Effector memory CD8-positive, alpha-beta T cell (primary cell): ENCODE data around the gene FBN1.

Experiments used
- ATAC-seq: fragments of 150-1000 bp; cut with Tn5 transposase; replicated peaks from 2 replicates; pipeline ENCODE4 v1.10.0; 2021; ENCODE audit warnings: mild to moderate bottlenecking, moderate library complexity
- DNase-seq, 3 experiments: peaks; one replicate each; pipeline ENCODE4 v3.0.0; 2021
- H3K27ac Mint-ChIP-seq, 2 donors: one replicate each; pipeline ENCODE4 v1.8.0; 2022; ENCODE audit warnings: mild to moderate bottlenecking in 2 of 2, mixed read lengths in 2 of 2, moderate library complexity in 2 of 2
- H3K27me3 Mint-ChIP-seq, 2 donors: one replicate each; pipeline ENCODE4 v1.8.0; 2022; ENCODE audit warnings: mixed read lengths in 2 of 2
- H3K36me3 Mint-ChIP-seq: one replicate; pipeline ENCODE4 v1.8.0; 2022; ENCODE audit warnings: mild to moderate bottlenecking, moderate library complexity, mixed read lengths; ENCODE audit not compliant: insufficient read depth
- H3K4me1 Mint-ChIP-seq, 2 donors: one replicate each; pipeline ENCODE4 v1.8.0; 2022; ENCODE audit warnings: low read depth in 2 of 2, mixed read lengths in 2 of 2
- H3K4me3 Mint-ChIP-seq, 2 donors: one replicate each; pipeline ENCODE4 v1.8.0; 2022; ENCODE audit warnings: mild to moderate bottlenecking in 2 of 2, mixed read lengths in 2 of 2, moderate library complexity in 2 of 2
- H3K9me3 Mint-ChIP-seq, 2 donors: one replicate each; pipeline ENCODE4 v1.8.0; 2022; ENCODE audit warnings: mixed read lengths in 2 of 2

Gene FBN1

DNA sequence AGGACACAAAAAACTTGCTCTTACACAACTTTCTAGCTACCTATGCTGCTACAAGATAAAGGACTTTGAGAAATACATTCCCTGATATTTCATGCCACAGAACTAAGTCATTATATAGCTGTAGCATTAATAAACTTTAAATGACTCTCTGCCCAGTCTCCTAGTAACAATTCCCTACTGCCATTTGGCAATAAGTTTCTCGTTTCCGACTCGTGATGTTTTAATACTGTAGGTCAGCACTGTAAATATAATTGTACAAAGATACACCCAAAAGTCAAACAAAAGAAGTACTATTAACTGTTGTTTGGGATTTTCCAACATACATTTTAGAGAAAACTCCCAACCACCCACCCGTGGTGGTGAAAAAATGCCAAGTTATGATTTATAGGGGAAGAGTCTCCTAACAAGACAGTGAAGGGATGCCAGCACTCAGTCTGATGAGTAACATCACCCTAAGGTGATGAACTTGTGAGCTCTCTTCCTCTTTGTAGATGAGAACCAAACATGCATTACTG is 182.1 kb downstream of the FBN1 start:
- no peaks in the 10 kb centered on the region for H3K9me3 Mint-ChIP-seq
- no peaks in the 10 kb centered on the region for H3K4me1 Mint-ChIP-seq
- ATAC-seq, result no peak
- no peak for DNase-seq
- no peaks in the 10 kb centered on the region for H3K27me3 Mint-ChIP-seq
- H3K36me3 Mint-ChIP-seq, result no peaks in the 10 kb centered on the region
- no peak overlapping the region for H3K4me3 Mint-ChIP-seq
- H3K27ac Mint-ChIP-seq, result no peak overlapping the region

- Mint-ChIP-seq H3K9me3 (no peaks in the 10 kb centered on the region), H3K36me3 (no peaks in the 10 kb centered on the region), H3K4me1 (no peaks in the 10 kb centered on the region), H3K27me3 (no peaks in the 10 kb centered on the region), H3K4me3 (no peak overlapping the region), H3K27ac (no peak overlapping the region)
- no peak for DNase-seq
- ATAC-seq, result no peak
These were observed 182.8 kb downstream of the FBN1 start for GRCh38 chr15:48462688-48463087.

DNA sequence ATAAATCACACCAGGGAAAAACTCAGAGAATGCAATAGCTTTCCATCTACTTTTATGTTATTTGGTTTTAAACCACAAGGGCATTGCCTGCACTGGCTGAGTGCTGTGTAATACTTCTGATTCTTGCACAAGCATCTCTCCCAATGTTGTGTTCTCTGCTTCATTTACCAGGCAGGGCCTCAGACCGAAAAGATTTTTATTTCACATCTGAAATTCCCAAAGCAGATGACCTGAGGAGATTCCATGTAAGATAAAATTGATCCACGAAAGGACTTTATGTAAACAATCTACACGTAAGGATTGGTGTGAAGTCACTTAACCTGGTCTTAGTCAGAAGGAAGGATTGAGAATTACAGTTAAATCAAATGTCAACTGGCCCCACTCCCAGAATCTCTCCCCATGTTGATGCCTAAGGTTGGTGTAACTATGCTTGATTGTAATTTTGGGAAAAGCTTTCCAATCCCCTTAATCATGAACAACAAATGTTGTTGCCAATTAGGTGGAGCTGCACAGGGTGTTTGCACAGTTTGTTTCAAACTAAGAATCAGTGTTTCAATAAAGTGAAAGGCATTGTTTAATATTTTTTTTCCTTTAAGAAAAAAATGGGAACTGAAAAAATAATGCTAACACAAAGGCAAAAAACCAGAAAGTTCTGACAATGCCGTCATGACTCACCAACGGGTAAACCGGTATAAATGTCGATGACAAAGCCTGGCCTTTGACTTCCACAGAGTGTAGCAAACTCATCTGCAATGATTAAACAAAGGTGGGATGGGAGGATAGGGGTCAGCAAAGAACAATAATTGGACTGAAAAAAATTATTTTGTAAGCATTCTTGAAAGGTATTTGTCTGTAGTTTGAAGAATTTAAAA is 185.7 kb downstream of the FBN1 start:
- H3K27me3 Mint-ChIP-seq, result no peaks in the 10 kb centered on the region
- DNase-seq (no peak), ATAC-seq (no peak)
- no peaks in the 10 kb centered on the region for H3K9me3 Mint-ChIP-seq
- H3K4me3 Mint-ChIP-seq, result no peak overlapping the region
- H3K4me1 Mint-ChIP-seq, result no peaks in the 10 kb centered on the region
- no peaks in the 10 kb centered on the region for H3K36me3 Mint-ChIP-seq
- H3K27ac Mint-ChIP-seq, result no peak overlapping the region

GRCh38 chr15:48458876-48459275 is 186.6 kb downstream of the FBN1 start:
- ATAC-seq (no peak), DNase-seq (no peak)
- no peak overlapping the region for H3K27ac Mint-ChIP-seq

GRCh38 chr15:48456134-48456533 is 189.4 kb downstream of the FBN1 start:
- H3K4me3 Mint-ChIP-seq, result no peak overlapping the region
- H3K27me3 Mint-ChIP-seq, result no peaks in the 10 kb centered on the region
- ATAC-seq (no peak), DNase-seq (no peak)
- H3K36me3 Mint-ChIP-seq, result peaks cover 4% of the 10 kb centered on the region
- H3K4me1 Mint-ChIP-seq, result no peaks in the 10 kb centered on the region
- no peak overlapping the region for H3K27ac Mint-ChIP-seq
- no peaks in the 10 kb centered on the region for H3K9me3 Mint-ChIP-seq

More at GRCh38 chr15:48458876-48459275, 186.6 kb downstream of the FBN1 start:
- H3K27me3 Mint-ChIP-seq, result no peaks in the 10 kb centered on the region
- H3K4me3 Mint-ChIP-seq, result no peak overlapping the region
- no peaks in the 10 kb centered on the region for H3K4me1 Mint-ChIP-seq
- H3K9me3 Mint-ChIP-seq, result no peaks in the 10 kb centered on the region
- H3K36me3 Mint-ChIP-seq, result no peaks in the 10 kb centered on the region

- Mint-ChIP-seq H3K27ac (no peak overlapping the region), H3K27me3 (peaks cover 8 to 20% of the 10 kb centered on the region in 2 donors), H3K4me1 (no peaks in the 10 kb centered on the region), H3K9me3 (no peaks in the 10 kb centered on the region), H3K36me3 (peaks cover 4% of the 10 kb centered on the region), H3K4me3 (no peak overlapping the region)
- DNase-seq (no peak), ATAC-seq (no peak)
These were observed 193.8 kb downstream of the FBN1 start for GRCh38 chr15:48451736-48452135.

- no peaks in the 10 kb centered on the region for H3K9me3 Mint-ChIP-seq
- DNase-seq (no peak), ATAC-seq (no peak)
- no peak overlapping the region for H3K4me3 Mint-ChIP-seq
- no peaks in the 10 kb centered on the region for H3K4me1 Mint-ChIP-seq
- peaks cover 8 to 20% of the 10 kb centered on the region in 2 donors for H3K27me3 Mint-ChIP-seq
- H3K36me3 Mint-ChIP-seq, result peaks cover 4% of the 10 kb centered on the region
- H3K27ac Mint-ChIP-seq, result no peak overlapping the region
These were observed 194.3 kb downstream of the FBN1 start for GRCh38 chr15:48451241-48451640.

DNA sequence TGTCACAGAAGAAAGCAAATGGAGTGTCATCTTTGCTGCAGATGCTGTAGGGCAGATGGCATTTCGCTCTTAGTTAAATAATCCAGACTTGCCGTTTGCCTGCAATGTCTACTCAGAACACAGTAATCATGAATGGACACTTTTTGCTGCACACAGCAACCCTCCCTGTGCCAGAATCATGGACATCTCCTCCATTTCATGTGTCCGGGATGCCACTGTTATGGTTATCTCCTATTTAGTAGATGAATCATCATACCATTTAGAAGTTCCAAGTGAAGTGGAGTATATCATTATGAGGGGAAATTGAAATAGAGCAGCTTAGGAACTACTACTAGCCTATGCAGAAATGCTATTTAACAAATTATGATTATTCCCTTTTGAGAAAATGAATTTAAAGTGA is 195.8 kb downstream of the FBN1 start:
- Mint-ChIP-seq H3K27ac (no peak overlapping the region), H3K36me3 (peaks cover 4% of the 10 kb centered on the region), H3K4me3 (no peak overlapping the region), H3K9me3 (no peaks in the 10 kb centered on the region), H3K4me1 (no peaks in the 10 kb centered on the region), H3K27me3 (peaks cover 8 to 20% of the 10 kb centered on the region in 2 donors)
- ATAC-seq (no peak), DNase-seq (no peak)

- no peak overlapping the region for H3K27ac Mint-ChIP-seq
- H3K4me1 Mint-ChIP-seq, result no peaks in the 10 kb centered on the region
- H3K9me3 Mint-ChIP-seq, result no peaks in the 10 kb centered on the region
- DNase-seq (no peak), ATAC-seq (no peak)
- peaks cover 8 to 20% of the 10 kb centered on the region in 2 donors for H3K27me3 Mint-ChIP-seq
- no peaks in the 10 kb centered on the region for H3K36me3 Mint-ChIP-seq
- no peak overlapping the region for H3K4me3 Mint-ChIP-seq
These were observed 197.9 kb downstream of the FBN1 start for GRCh38 chr15:48447657-48448056.

GRCh38 chr15:48447058-48447457 is 198.5 kb downstream of the FBN1 start:
- Mint-ChIP-seq H3K4me3 (no peak overlapping the region), H3K4me1 (no peaks in the 10 kb centered on the region), H3K9me3 (no peaks in the 10 kb centered on the region), H3K36me3 (no peaks in the 10 kb centered on the region), H3K27me3 (peaks cover 8 to 20% of the 10 kb centered on the region in 2 donors), H3K27ac (no peak overlapping the region)
- ATAC-seq (no peak), DNase-seq (no peak)

DNA sequence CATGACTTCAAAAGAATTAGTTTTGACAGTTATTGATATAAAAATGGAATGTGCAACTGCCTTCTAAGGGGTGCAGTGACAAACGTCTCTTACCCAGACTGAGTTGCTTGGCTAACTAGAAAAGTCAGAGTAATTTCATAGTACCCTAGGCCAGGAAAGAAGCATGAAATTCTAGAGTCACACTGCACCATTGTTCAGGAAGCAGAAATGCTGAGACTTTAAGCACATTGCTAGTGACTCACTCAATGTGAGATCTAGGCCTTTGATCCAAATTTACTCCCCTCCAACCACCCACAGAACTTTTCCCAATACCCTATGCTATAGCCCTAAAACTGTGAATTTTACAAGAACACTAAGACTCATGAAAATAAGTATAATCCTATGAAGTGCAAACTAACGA is 203.5 kb downstream of the FBN1 start:
- Mint-ChIP-seq H3K27ac (no peak overlapping the region), H3K4me3 (no peak overlapping the region), H3K9me3 (no peaks in the 10 kb centered on the region), H3K27me3 (peaks cover under 1 to 8% of the 10 kb centered on the region in 2 donors), H3K4me1 (no peaks in the 10 kb centered on the region), H3K36me3 (peaks cover 3% of the 10 kb centered on the region)
- ATAC-seq (no peak), DNase-seq (no peak)

GRCh38 chr15:48440084-48440483 is 205.4 kb downstream of the FBN1 start:
- no peaks in the 10 kb centered on the region for H3K9me3 Mint-ChIP-seq
- H3K27me3 Mint-ChIP-seq, result peaks cover 0 to 8% of the 10 kb centered on the region in 2 donors
- no peak overlapping the region for H3K27ac Mint-ChIP-seq
- H3K4me3 Mint-ChIP-seq, result no peak overlapping the region
- peaks cover 3% of the 10 kb centered on the region for H3K36me3 Mint-ChIP-seq
- no peak for ATAC-seq
- no peaks in the 10 kb centered on the region for H3K4me1 Mint-ChIP-seq
- DNase-seq, result no peak

DNA sequence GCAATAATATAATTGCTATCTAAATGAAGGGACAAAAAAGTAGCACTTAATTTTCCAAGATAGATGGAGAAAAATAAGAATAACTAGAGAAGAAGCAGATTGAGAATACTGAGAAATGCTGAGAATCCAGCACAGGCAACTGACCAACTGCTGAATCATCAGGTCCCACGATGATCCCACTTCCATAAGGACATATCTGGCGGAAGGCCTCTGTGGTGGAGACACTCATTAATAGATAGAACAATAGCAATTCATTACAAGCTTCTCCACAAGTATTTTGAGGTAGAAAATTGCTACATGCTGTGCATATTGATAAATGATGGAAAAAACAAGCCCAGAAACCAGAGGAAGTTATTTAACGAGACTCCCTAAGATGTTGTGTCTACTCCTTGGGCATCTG is 208.3 kb downstream of the FBN1 start:
- no peak overlapping the region for H3K27ac Mint-ChIP-seq
- ATAC-seq (no peak), DNase-seq (no peak)
- H3K4me3 Mint-ChIP-seq, result no peak overlapping the region
- no peaks in the 10 kb centered on the region for H3K9me3 Mint-ChIP-seq
- H3K27me3 Mint-ChIP-seq, result peaks cover 0 to 8% of the 10 kb centered on the region in 2 donors
- peaks cover 3% of the 10 kb centered on the region for H3K36me3 Mint-ChIP-seq
- no peaks in the 10 kb centered on the region for H3K4me1 Mint-ChIP-seq

- Mint-ChIP-seq H3K4me1 (no peaks in the 10 kb centered on the region), H3K9me3 (no peaks in the 10 kb centered on the region), H3K36me3 (peaks cover 3% of the 10 kb centered on the region), H3K27ac (no peak overlapping the region), H3K4me3 (no peak overlapping the region), H3K27me3 (peaks cover 0 to 6% of the 10 kb centered on the region in 2 donors)
- no peak for DNase-seq
- ATAC-seq, result no peak
These were observed 210.2 kb downstream of the FBN1 start for GRCh38 chr15:48435321-48435720.
